ENCODE data around the gene TSPAN11.

GRCh38 chr12:31020385-31021166 lies 94.0 kb downstream of the TSPAN11 start:
- TF ChIP-seq FOXP2 (optimal IDR thresholded peaks at IDR 0.05; ENCODE audit: borderline replicate concordance, extremely low read depth, extremely low read length, insufficient read depth), result no peak
- TF ChIP-seq TAF1 (IDR thresholded peaks at IDR 0.05; ENCODE audit: borderline replicate concordance, insufficient read depth, low read length), result no peak
- TF ChIP-seq POLR2AphosphoS5 (IDR thresholded peaks at IDR 0.05; ENCODE audit: low read depth, low read length), result no peak
